Measurements from ENCODE around the gene GPR137B. TPM values are rescaled to one million over a fixed set of nuclear protein-coding genes. Genes with fewer than 3 reads are reported as not detected.

GPR137B gene
- total and polyA plus RNA-seq, 4 donors, result 2.2 to 8.6 (median 5.3) TPM

- H3K27ac ChIP-seq (ENCODE audit: low read depth in 1 of 2, low read length in 2 of 2), result no peak overlapping the region
- TF ChIP-seq HNF4A (conservative IDR thresholded peaks at IDR 0.05) (no peak), EGR1 (IDR thresholded peaks at IDR 0.05; ENCODE audit: low read depth in 2 of 2) (no peak), ATF3 (IDR thresholded peaks at IDR 0.05) (no peak), YY1 (IDR thresholded peaks at IDR 0.05) (no peak), REST (IDR thresholded peaks at IDR 0.05) (no peak), FOXA1 (IDR thresholded peaks at IDR 0.05) (no peak), GABPA (IDR thresholded peaks at IDR 0.05 in 1 of 2, conservative IDR thresholded peaks at IDR 0.05 in 1 of 2) (no peak), NR2F2 (IDR thresholded peaks at IDR 0.05) (no peak), FOXA2 (IDR thresholded peaks at IDR 0.05) (no peak), RAD21 (IDR thresholded peaks at IDR 0.05) (no peak)
- 88% methylated on average over 12 of the region's 12 CpGs for WGBS
- H3K9ac ChIP-seq (ENCODE audit: low read depth in 1 of 2, low read length in 2 of 2), result no peak overlapping the region
- no peak overlapping the region for H3K4me3 ChIP-seq (ENCODE audit: low read depth in 1 of 3, low read length in 3 of 3)
- H3K4me1 ChIP-seq (ENCODE audit: control insufficient read depth in 4 of 4, insufficient read depth in 4 of 4, low read length in 3 of 4), result peaks cover 0 to 3% (median 0%) of the 10 kb centered on the region in 4 donors
- no peak for DNase-seq (ENCODE audit: low spot score)
- no peaks in the 10 kb centered on the region for H3K9me3 ChIP-seq (ENCODE audit: control insufficient read depth in 4 of 4, low read length in 3 of 4)
- no peaks in the 10 kb centered on the region for H3K27me3 ChIP-seq (ENCODE audit: control insufficient read depth in 4 of 4, insufficient read depth in 4 of 4, low read length in 3 of 4)
- H3K36me3 ChIP-seq (ENCODE audit: control insufficient read depth in 4 of 4, insufficient read depth in 3 of 4, low read depth in 1 of 4, low read length in 3 of 4), result peaks cover 0 to 2% (median under 1%) of the 10 kb centered on the region in 4 donors
These were observed 33.5 kb downstream of the GPR137B start for GRCh38 chr1:236175642-236176336.

- no peak for DNase-seq (ENCODE audit: low spot score)
- no peak overlapping the region for H3K4me3 ChIP-seq (ENCODE audit: low read depth in 1 of 3, low read length in 3 of 3)
- H3K27me3 ChIP-seq (ENCODE audit: control insufficient read depth in 4 of 4, insufficient read depth in 4 of 4, low read length in 3 of 4), result no peaks in the 10 kb centered on the region
- no peak overlapping the region for H3K9ac ChIP-seq (ENCODE audit: low read depth in 1 of 2, low read length in 2 of 2)
- H3K9me3 ChIP-seq (ENCODE audit: control insufficient read depth in 4 of 4, low read length in 3 of 4), result no peaks in the 10 kb centered on the region
- peaks cover 0 to 2% (median under 1%) of the 10 kb centered on the region in 4 donors for H3K36me3 ChIP-seq (ENCODE audit: control insufficient read depth in 4 of 4, insufficient read depth in 3 of 4, low read depth in 1 of 4, low read length in 3 of 4)
- no peak for TF ChIP-seq FOXA2 (IDR thresholded peaks at IDR 0.05)
- no peak for TF ChIP-seq REST (IDR thresholded peaks at IDR 0.05)
- TF ChIP-seq EGR1 (IDR thresholded peaks at IDR 0.05; ENCODE audit: low read depth in 2 of 2), result no peak
- no peak for TF ChIP-seq HNF4G (IDR thresholded peaks at IDR 0.05)
- TF ChIP-seq RXRA (IDR thresholded peaks at IDR 0.05), result no peak
- TF ChIP-seq TAF1 (conservative IDR thresholded peaks at IDR 0.05), result no peak
- TF ChIP-seq ATF3 (IDR thresholded peaks at IDR 0.05), result no peak
- TF ChIP-seq JUND (IDR thresholded peaks at IDR 0.05), result no peak
- TF ChIP-seq GABPA (IDR thresholded peaks at IDR 0.05 in 1 of 2, conservative IDR thresholded peaks at IDR 0.05 in 1 of 2), result no peak
- TF ChIP-seq ZBTB33 (IDR thresholded peaks at IDR 0.05), result no peak
- TF ChIP-seq HNF4A (conservative IDR thresholded peaks at IDR 0.05), result no peak
- no peak for TF ChIP-seq YY1 (IDR thresholded peaks at IDR 0.05)
- no peak for TF ChIP-seq FOXA1 (IDR thresholded peaks at IDR 0.05)
- TF ChIP-seq SP1 (IDR thresholded peaks at IDR 0.05), result no peak
- no peak for TF ChIP-seq NR2F2 (IDR thresholded peaks at IDR 0.05)
- H3K27ac ChIP-seq (ENCODE audit: low read depth in 1 of 2, low read length in 2 of 2), result no peak overlapping the region
- WGBS, result 65% methylated on average over 18 of the region's 18 CpGs
- H3K4me1 ChIP-seq (ENCODE audit: control insufficient read depth in 4 of 4, insufficient read depth in 4 of 4, low read length in 3 of 4), result peaks cover 0 to 3% (median 0%) of the 10 kb centered on the region in 4 donors
These were observed 34.3 kb downstream of the GPR137B start for GRCh38 chr1:236176337-236177336.
